Central memory CD8-positive, alpha-beta T cell (primary cell): ENCODE data around the gene DCAF5.

Experiments
- ATAC-seq: fragments of 150-1000 bp; cut with Tn5 transposase; replicated peaks from 2 replicates; pipeline ENCODE4 v1.10.0; 2022; ENCODE audit warnings: mild to moderate bottlenecking, moderate FRiP score, moderate number of reproducible peaks; ENCODE audit not compliant: poor library complexity, severe bottlenecking; ENCODE audit errors: extremely low read depth
- DNase-seq, 2 donors: peaks; one replicate each; pipeline ENCODE4 v3.0.0; 2021; ENCODE audit warnings: low spot score in 2 of 2
- H3K27ac Mint-ChIP-seq: one replicate; pipeline ENCODE4 v1.8.0; 2022; ENCODE audit warnings: low read depth, mild to moderate bottlenecking, moderate library complexity, mixed read lengths
- H3K27me3 Mint-ChIP-seq: one replicate; pipeline ENCODE4 v1.8.0; 2022; ENCODE audit warnings: mixed read lengths
- H3K36me3 Mint-ChIP-seq: one replicate; pipeline ENCODE4 v1.8.0; 2022; ENCODE audit warnings: mild to moderate bottlenecking, moderate library complexity, mixed read lengths; ENCODE audit not compliant: insufficient read depth
- H3K4me1 Mint-ChIP-seq: one replicate; pipeline ENCODE4 v1.8.0; 2022; ENCODE audit warnings: mixed read lengths
- H3K4me3 Mint-ChIP-seq: one replicate; pipeline ENCODE4 v1.8.0; 2022; ENCODE audit warnings: mild to moderate bottlenecking, moderate library complexity, mixed read lengths
- H3K9me3 Mint-ChIP-seq: one replicate; pipeline ENCODE4 v1.8.0; 2022; ENCODE audit warnings: mixed read lengths

The DCAF5 gene

DNA sequence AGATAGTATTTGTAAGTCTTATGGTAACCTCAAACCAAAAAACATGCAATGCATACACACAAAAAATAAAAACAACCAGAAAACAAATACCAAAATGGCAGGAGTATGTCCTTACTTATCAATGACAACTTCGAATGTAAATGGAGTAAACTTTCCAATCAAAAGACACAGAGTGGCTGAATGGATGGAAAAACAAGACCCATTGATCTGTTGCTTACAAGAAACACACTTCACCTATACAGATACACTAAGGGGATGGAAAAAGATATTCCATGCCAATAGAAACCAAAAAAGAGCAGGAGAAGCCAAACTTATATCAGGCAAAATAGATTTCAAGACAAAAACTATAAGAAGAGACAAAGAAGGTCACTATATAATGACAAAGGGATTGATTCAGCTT is 8.7 kb upstream of the DCAF5 start:
- ATAC-seq = no peak
- H3K4me3 Mint-ChIP-seq = no peak overlapping the region
- H3K4me1 Mint-ChIP-seq = no peaks in the 10 kb centered on the region
- H3K36me3 Mint-ChIP-seq = peaks cover 2% of the 10 kb centered on the region
- H3K27ac Mint-ChIP-seq = no peak overlapping the region
- peaks cover 58% of the 10 kb centered on the region for H3K27me3 Mint-ChIP-seq
- no peak for DNase-seq
- peaks cover 8% of the 10 kb centered on the region for H3K9me3 Mint-ChIP-seq

DNA sequence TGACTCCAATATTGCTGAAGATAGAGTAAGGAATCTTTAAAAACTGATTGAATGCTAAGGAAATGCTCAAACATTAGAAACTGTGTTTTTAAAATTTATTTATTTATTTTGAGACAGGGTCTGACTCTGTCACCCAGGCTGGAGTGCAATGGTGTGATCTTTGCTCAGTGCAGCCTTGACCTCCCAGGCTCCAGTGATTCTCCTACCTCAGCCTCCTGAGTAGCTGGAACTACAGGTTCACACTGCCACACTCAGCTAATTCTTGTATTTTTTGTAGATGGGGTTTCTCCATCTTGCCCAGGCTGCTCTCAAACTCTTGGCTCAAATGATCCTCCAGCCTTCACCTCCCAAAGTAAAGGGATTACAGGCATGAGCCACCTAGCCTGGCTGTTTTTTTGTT is 3.3 kb upstream of the DCAF5 start:
- Mint-ChIP-seq H3K4me3 (no peak overlapping the region), H3K4me1 (peaks cover 6% of the 10 kb centered on the region), H3K27ac (no peak overlapping the region), H3K36me3 (peaks cover 17% of the 10 kb centered on the region), H3K9me3 (no peaks in the 10 kb centered on the region), H3K27me3 (peaks cover 26% of the 10 kb centered on the region)
- DNase-seq = no peak
- ATAC-seq = no peak

DNA sequence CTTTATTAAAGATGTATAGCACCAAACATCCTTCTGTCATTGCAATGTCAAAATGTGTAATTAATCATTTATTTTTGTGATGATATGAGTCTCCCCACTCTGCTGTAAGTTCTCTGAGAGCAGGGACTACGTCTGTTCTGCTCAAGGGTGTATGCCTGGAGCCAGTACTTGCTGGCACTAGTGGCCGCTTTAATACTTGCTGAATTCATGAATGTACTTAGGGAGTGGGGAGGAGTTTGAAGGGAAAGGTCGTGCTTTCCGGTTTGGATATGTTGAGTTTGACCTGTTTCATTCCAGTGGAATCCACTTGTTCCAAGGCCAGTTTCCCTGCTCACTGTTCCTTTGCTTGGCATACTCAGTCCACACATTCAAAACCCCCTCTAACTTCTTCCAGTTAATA is 1.9 kb upstream of the DCAF5 start:
- H3K9me3 Mint-ChIP-seq = no peaks in the 10 kb centered on the region
- no peak overlapping the region for H3K4me3 Mint-ChIP-seq
- H3K27me3 Mint-ChIP-seq = peaks cover 11% of the 10 kb centered on the region
- H3K4me1 Mint-ChIP-seq = peaks cover 13% of the 10 kb centered on the region
- no peak for DNase-seq
- H3K36me3 Mint-ChIP-seq = peaks cover 21% of the 10 kb centered on the region
- ATAC-seq = no peak
- H3K27ac Mint-ChIP-seq = no peak overlapping the region

DNA sequence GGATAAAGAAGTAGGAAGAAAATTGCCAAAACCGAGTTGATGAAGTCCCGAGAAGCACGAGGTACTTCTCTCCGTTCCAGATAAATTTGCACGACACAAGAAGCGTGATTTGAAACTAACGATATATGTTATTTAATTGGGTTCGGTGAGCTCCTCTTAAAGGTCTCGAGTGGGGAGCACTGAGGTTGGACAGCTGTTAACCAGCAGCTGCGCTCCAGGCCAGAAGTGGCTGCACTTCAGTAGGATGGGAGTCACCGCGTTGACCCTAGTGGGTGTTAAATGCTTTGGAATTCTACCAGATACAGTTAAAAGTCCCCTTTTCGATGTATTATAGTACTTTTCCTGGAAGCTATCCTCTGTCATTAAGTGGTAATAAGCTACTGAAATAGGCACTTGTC is 953 bp upstream of the DCAF5 start:
- no peak for ATAC-seq
- DNase-seq = no peak
- H3K27ac Mint-ChIP-seq = peak overlapping the region; percentile 73
- H3K9me3 Mint-ChIP-seq = no peaks in the 10 kb centered on the region
- peaks cover 2% of the 10 kb centered on the region for H3K27me3 Mint-ChIP-seq
- H3K4me3 Mint-ChIP-seq = peak overlapping the region; percentile 97
- peaks cover 19% of the 10 kb centered on the region for H3K36me3 Mint-ChIP-seq
- H3K4me1 Mint-ChIP-seq = peaks cover 22% of the 10 kb centered on the region

DNA sequence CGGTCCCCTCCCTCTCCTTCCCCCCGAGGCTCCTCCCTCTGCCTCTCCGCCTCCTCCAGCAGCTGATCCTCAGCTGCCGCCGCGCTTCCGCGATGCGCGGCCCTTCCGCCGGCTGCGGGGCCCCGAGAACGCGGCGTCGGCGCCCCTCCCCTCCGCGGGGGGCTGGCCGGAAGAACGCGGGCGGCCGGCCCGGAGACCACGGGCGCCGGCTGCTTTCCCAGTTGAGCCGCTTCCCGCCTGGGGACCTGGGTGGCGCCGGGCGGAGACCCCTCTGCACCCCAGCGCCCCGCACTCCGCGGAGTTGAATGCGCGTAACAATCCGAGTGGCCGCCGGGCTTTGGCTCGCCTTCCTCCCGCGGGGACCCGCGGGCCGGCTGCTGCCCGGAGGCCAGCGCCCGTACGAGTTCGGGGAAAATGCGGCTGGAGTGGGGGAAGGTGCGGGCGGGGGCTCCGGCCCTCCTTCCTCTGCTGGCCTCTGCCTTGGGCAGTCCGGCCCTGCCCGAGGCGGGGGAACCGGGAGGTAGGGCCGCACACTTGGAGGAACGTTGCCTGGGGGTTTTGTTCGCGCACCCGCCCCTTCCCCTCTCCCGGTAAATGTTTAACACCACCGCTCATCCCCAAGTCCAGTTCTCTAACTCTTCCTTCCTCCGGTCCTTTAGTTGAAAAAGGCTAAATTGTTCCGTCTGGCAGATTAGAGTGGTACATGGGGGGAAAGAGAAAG is 393 bp upstream of the DCAF5 start:
- no peak for DNase-seq

DNA sequence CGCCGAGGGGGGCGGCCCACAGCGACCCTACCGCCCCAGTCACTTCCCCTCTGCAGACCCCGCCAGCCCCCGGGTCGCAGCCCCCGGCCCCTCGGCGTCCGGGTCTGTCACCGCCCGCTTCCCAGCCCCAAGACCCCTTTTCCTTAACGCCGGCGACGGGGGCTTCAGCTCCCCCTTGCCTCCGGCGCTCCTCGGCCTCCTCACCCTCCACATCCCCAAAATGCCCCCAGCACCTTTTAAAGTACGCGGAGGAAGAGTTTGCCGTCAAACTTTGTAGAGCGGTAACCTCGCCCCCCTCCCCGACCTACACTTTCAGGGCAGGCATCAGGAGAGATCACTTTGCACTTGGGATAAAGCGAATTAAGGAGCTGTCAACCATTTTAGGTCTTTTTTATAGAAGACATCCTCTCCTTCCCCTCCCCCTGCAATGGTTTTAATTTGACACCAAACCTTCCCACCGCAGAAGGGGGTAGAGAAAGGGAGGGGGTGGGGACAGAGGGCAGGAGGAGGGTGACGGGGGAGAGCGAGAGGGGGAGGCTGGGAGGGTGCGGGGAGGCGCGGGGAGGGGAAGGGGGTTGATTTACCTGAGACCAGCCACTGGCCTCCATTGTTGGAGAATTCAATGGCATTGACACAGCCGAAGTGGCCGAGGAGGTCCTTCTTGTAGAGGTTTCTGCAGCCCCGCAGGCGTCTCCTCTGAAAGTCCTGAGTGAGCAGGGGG is 578 bp downstream of the DCAF5 start:
- ATAC-seq = peak; percentile 50
- Mint-ChIP-seq H3K27me3 (no peaks in the 10 kb centered on the region), H3K27ac (peak overlapping the region; percentile 30), H3K36me3 (peaks cover 30% of the 10 kb centered on the region), H3K4me3 (peak overlapping the region; percentile 97), H3K4me1 (peaks cover 34% of the 10 kb centered on the region), H3K9me3 (no peaks in the 10 kb centered on the region)
- peak in 1 of 2 donors; percentile 50 for DNase-seq

More for the DNA sequence above, 393 bp upstream of the DCAF5 start:
- H3K27ac Mint-ChIP-seq = peak overlapping the region; percentile 73
- H3K4me3 Mint-ChIP-seq = peak overlapping the region; percentile 97
- peak; percentile 4 for ATAC-seq
- H3K4me1 Mint-ChIP-seq = peaks cover 27% of the 10 kb centered on the region
- H3K36me3 Mint-ChIP-seq = peaks cover 24% of the 10 kb centered on the region
- H3K27me3 Mint-ChIP-seq = no peaks in the 10 kb centered on the region
- H3K9me3 Mint-ChIP-seq = no peaks in the 10 kb centered on the region

GRCh38 chr14:69151458-69152180 is 1.3 kb downstream of the DCAF5 start:
- Mint-ChIP-seq H3K36me3 (peaks cover 30% of the 10 kb centered on the region), H3K27ac (peak overlapping the region; percentile 30), H3K9me3 (no peaks in the 10 kb centered on the region), H3K4me3 (peak overlapping the region; percentile 97), H3K27me3 (no peaks in the 10 kb centered on the region), H3K4me1 (peaks cover 40% of the 10 kb centered on the region)
- peak; percentile 45 for ATAC-seq
- DNase-seq = peak; percentile 63 to 64

GRCh38 chr14:69149461-69150244 is 3.3 kb downstream of the DCAF5 start:
- peaks cover 51% of the 10 kb centered on the region for H3K4me1 Mint-ChIP-seq
- DNase-seq = no peak

DNA sequence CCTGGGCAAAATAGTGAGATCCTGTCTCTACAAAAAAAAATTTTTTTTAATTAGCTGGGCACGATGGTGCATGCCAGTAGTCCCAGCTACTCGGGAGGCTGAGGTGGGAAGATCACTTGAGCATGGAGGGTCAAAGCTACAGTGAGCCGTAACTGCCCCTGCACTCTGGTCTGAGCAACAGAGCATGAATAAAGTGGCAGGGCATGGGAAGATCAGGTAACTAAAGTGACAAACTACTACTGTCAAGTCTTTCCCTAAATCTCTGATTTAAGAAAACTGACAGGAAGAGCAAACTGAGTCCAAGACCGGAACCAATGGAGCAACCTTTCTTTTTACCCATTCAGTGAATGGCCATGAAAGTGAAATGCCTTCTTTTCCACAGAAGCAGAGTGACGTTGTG is 10.8 kb downstream of the DCAF5 start:
- no peaks in the 10 kb centered on the region for H3K9me3 Mint-ChIP-seq
- no peak overlapping the region for H3K27ac Mint-ChIP-seq
- H3K4me3 Mint-ChIP-seq = no peak overlapping the region
- ATAC-seq (no peak), DNase-seq (no peak)
- peaks cover 69% of the 10 kb centered on the region for H3K4me1 Mint-ChIP-seq
- peaks cover 33% of the 10 kb centered on the region for H3K36me3 Mint-ChIP-seq
- no peaks in the 10 kb centered on the region for H3K27me3 Mint-ChIP-seq

More at GRCh38 chr14:69149461-69150244, 3.3 kb downstream of the DCAF5 start:
- peak overlapping the region; percentile 97 for H3K4me3 Mint-ChIP-seq
- no peaks in the 10 kb centered on the region for H3K9me3 Mint-ChIP-seq
- no peaks in the 10 kb centered on the region for H3K27me3 Mint-ChIP-seq
- no peak for ATAC-seq
- peak overlapping the region; percentile 30 for H3K27ac Mint-ChIP-seq
- peaks cover 35% of the 10 kb centered on the region for H3K36me3 Mint-ChIP-seq

DNA sequence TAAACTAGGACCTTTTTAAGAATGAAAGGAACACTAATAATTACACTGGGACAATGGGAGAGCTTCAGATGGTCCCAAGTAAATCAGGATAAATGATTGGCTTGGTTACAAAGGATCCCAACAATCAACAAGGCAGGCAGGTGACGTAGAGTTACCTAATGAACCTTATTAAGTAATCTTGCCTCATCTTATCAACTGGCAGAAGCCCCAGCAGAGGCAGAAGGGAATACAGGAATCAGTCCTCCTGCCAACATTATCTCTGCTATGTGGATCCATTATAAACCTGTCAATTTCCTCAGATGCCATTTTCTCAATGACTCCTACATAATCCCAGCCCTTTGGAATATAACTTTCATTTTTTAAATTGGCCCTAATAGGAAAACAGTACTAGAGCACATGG is 11.4 kb downstream of the DCAF5 start:
- ATAC-seq (no peak), DNase-seq (no peak)
- peaks cover 65% of the 10 kb centered on the region for H3K4me1 Mint-ChIP-seq
- no peaks in the 10 kb centered on the region for H3K27me3 Mint-ChIP-seq
- H3K9me3 Mint-ChIP-seq = no peaks in the 10 kb centered on the region
- no peak overlapping the region for H3K4me3 Mint-ChIP-seq
- H3K36me3 Mint-ChIP-seq = peaks cover 33% of the 10 kb centered on the region
- H3K27ac Mint-ChIP-seq = no peak overlapping the region

GRCh38 chr14:69139743-69140142 is 13.2 kb downstream of the DCAF5 start:
- ATAC-seq (no peak), DNase-seq (no peak)
- no peaks in the 10 kb centered on the region for H3K9me3 Mint-ChIP-seq
- peaks cover 28% of the 10 kb centered on the region for H3K36me3 Mint-ChIP-seq
- H3K4me3 Mint-ChIP-seq = no peak overlapping the region
- H3K4me1 Mint-ChIP-seq = peaks cover 55% of the 10 kb centered on the region
- H3K27ac Mint-ChIP-seq = peak overlapping the region; percentile 36
- H3K27me3 Mint-ChIP-seq = no peaks in the 10 kb centered on the region

DNA sequence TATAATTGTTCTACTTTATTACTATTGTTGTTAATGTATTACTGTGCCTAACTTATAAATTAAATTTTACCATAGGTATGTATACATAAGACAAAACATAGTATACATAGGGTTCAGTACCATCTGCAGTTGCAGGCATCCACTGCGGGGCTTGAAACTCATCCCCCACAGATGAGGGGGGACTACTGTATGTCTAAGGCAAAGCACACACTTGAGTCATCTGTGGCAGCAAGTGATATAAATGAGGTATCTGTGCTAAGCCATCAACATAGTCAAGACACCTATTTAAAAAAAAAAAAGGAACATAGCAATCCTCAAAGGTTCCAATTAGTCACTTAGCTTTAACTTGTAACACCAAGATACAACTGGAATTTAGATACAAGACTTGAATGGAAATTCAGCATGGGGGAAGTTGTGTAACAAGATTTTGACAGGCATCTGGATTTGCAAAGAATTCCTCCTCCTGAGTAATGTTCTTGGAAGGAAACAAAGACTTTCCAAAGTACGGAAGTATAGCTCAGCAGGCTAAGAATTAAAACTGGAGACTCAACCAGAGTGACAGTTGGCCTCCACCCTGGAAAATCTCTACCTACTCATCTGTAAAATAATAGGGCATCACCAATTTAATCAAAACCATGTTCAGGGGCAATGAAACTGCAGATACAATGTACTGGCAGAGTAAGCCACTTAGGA is 14.9 kb downstream of the DCAF5 start:
- ATAC-seq (no peak), DNase-seq (no peak)
- no peaks in the 10 kb centered on the region for H3K9me3 Mint-ChIP-seq
- H3K27ac Mint-ChIP-seq = peak overlapping the region; percentile 50
- no peak overlapping the region for H3K4me3 Mint-ChIP-seq
- no peaks in the 10 kb centered on the region for H3K27me3 Mint-ChIP-seq
- peaks cover 20% of the 10 kb centered on the region for H3K36me3 Mint-ChIP-seq
- peaks cover 68% of the 10 kb centered on the region for H3K4me1 Mint-ChIP-seq
